Upper lobe of left lung (tissue), 6 donors: ENCODE data around the gene CPSF2. TPM values are rescaled to one million over a fixed set of nuclear protein-coding genes. Genes with fewer than 3 reads are reported as not detected.

Experiments
- ATAC-seq, 2 donors: fragments of 200-7000 bp; cut with Tn5 transposase; one replicate each; pipeline ENCODE4 v1.9.1; 2022; ENCODE audit warnings: mild to moderate bottlenecking in 2 of 2, moderate library complexity in 2 of 2; ENCODE audit not compliant: low FRiP score in 2 of 2
- DNase-seq, 2 donors: peaks; one replicate each; pipeline ENCODE4 v3.0.0-alpha.2; 2019 to 2020
- H3K27ac ChIP-seq, 4 donors: fragments of 200-600 bp; sonication (generic); one replicate each; pipeline ENCODE4 v1.5.1; 2016 to 2019
- H3K27me3 ChIP-seq, 4 donors: fragments of 200-600 bp; sonication (generic); one replicate each; pipeline ENCODE4 v1.5.1; 2017 to 2019
- H3K36me3 ChIP-seq, 4 donors: fragments of 200-600 bp; sonication (generic); one replicate each; pipeline ENCODE4 v1.5.1; 2016 to 2019
- H3K4me1 ChIP-seq, 4 donors: fragments of 200-600 bp; sonication (generic); one replicate each; pipeline ENCODE4 v1.5.1; 2018 to 2019
- H3K4me3 ChIP-seq, 4 donors: fragments of 200-600 bp; sonication (generic); one replicate each; pipeline ENCODE4 v1.5.1; 2017 to 2019; ENCODE audit warnings: mild to moderate bottlenecking in 2 of 4, moderate library complexity in 1 of 4
- H3K9me3 ChIP-seq, 4 donors: fragments of 200-600 bp; sonication (generic); one replicate each; pipeline ENCODE4 v1.5.1; 2018 to 2019
- EP300 ChIP-seq, 4 donors: sonication (generic); formaldehyde crosslinking; IDR thresholded peaks; one replicate each; pipeline ENCODE4 v1.5.1; 2017; ENCODE audit warnings: antibody characterized with exemption in 4 of 4, control low read depth in 2 of 4
- POLR2A ChIP-seq, 4 donors: fragments of 450-650 bp; IDR thresholded peaks; one replicate each; pipeline ENCODE4 v1.5.1; 2016 to 2017; ENCODE audit warnings: antibody characterized with exemption in 4 of 4, mild to moderate bottlenecking in 2 of 4
- POLR2AphosphoS5 ChIP-seq, 2 donors: sonication (generic); formaldehyde crosslinking; IDR thresholded peaks; one replicate each; pipeline ENCODE4 v1.5.1; 2017; ENCODE audit warnings: antibody characterized with exemption in 2 of 2
- WGBS, 2 donors: methylation state at CpG; one replicate each; pipeline ENCODE4 v1.1.5; 2017 to 2018; 5-methylcytosine and 5-hydroxymethylcytosine counted together
- total RNA-seq, 6 donors: library from RNA; depleted of rRNA in 4 of 6; stranded (reverse); fragments of >200 nt in 4 of 6; gene quantifications; one replicate each; pipeline versions ENCODE4 v1.1.0 to v1.2.1, GENCODE V29; 2016 to 2021
- TF ChIP-seq, protein P1 (sequence below), 6 experiments: fragments of 450-650 bp in 4 of 6; fragments of 200-600 bp in 2 of 6; sonication (generic) in 2 of 6; IDR thresholded peaks; one replicate each; pipeline ENCODE4 v1.5.1; 2016 to 2019; ENCODE audit warnings: antibody characterized with exemption in 6 of 6
- donor health status: DM: no; HTN: no; CAD: no; lungs with moderate emphysema.
- donor health status: DM: no; HTN: yes; CAD: no; lungs with severe emphysema.

CPSF2 gene
- total RNA-seq, 6 donors from 2014 or later = 15.7 to 47.4 (median 33.3) TPM

- WGBS, 2 donors = 38 to 50% methylated on average over 9 of the region's 9 CpGs
- DNase-seq (no peak), ATAC-seq (no peak)
- TF ChIP-seq EP300 (IDR thresholded peaks at IDR 0.05) (no peak), POLR2A (IDR thresholded peaks at IDR 0.05) (no peak), POLR2AphosphoS5 (IDR thresholded peaks at IDR 0.05) (no peak)
- TF ChIP-seq, protein P1, sequence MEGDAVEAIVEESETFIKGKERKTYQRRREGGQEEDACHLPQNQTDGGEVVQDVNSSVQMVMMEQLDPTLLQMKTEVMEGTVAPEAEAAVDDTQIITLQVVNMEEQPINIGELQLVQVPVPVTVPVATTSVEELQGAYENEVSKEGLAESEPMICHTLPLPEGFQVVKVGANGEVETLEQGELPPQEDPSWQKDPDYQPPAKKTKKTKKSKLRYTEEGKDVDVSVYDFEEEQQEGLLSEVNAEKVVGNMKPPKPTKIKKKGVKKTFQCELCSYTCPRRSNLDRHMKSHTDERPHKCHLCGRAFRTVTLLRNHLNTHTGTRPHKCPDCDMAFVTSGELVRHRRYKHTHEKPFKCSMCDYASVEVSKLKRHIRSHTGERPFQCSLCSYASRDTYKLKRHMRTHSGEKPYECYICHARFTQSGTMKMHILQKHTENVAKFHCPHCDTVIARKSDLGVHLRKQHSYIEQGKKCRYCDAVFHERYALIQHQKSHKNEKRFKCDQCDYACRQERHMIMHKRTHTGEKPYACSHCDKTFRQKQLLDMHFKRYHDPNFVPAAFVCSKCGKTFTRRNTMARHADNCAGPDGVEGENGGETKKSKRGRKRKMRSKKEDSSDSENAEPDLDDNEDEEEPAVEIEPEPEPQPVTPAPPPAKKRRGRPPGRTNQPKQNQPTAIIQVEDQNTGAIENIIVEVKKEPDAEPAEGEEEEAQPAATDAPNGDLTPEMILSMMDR (IDR thresholded peaks at IDR 0.05) = no peak
- Histone ChIP-seq H3K36me3 (peaks cover 0 to 29% (median 5%) of the 10 kb centered on the region in 4 donors), H3K27ac (peak overlapping the region; percentile 95 to 99 (median 96)), H3K4me1 (peaks cover 23 to 39% (median 28%) of the 10 kb centered on the region in 4 donors), H3K4me3 (peak overlapping the region; percentile 77 to 97 (median 90)), H3K27me3 (no peaks in the 10 kb centered on the region), H3K9me3 (no peaks in the 10 kb centered on the region)
Measured at GRCh38 chr14:92122761-92123160, 992 bp downstream of the CPSF2 start.

DNA sequence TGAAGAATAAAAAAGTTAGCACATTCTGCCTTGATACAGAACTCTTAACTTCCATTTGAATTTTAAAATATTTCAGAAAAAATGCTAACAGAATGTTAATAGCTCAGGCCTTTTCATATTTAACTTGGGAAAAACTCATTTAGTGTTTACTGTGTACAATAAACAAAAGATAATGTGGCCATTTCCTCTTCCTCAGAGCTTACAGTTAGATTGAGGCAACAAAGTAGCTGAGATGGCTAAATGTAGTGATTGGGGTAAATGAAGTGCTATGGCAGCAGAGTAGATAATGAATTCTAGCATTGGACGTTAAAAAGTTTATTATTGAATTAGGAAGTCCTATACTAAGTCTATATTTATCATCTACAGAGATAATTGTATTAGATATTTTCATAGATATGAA is 12.7 kb downstream of the CPSF2 start:
- Histone ChIP-seq H3K4me3 (no peak overlapping the region), H3K9me3 (no peaks in the 10 kb centered on the region), H3K4me1 (peaks cover 0 to 10% (median 6%) of the 10 kb centered on the region in 4 donors), H3K27ac (peak overlapping the region in 1 of 4 donors; percentile 55), H3K36me3 (peaks cover 16 to 93% (median 41%) of the 10 kb centered on the region in 4 donors), H3K27me3 (no peaks in the 10 kb centered on the region)
- no peak for ATAC-seq
- DNase-seq = no peak
- WGBS, 2 donors = 47% methylated on average over 1 of the region's 1 CpG
- TF ChIP-seq, protein P1 (IDR thresholded peaks at IDR 0.05) = no peak
- no peak for TF ChIP-seq POLR2AphosphoS5 (IDR thresholded peaks at IDR 0.05)
- TF ChIP-seq POLR2A (IDR thresholded peaks at IDR 0.05) = no peak

GRCh38 chr14:92135269-92135668 is 13.5 kb downstream of the CPSF2 start:
- no peak for ATAC-seq
- TF ChIP-seq EP300 (IDR thresholded peaks at IDR 0.05) (no peak), POLR2A (IDR thresholded peaks at IDR 0.05) (no peak)
- TF ChIP-seq, protein P1 (IDR thresholded peaks at IDR 0.05) = peak in 4 of 6 experiments; percentile 22 to 38 (median 32)
- H3K36me3 ChIP-seq = peaks cover 16 to 94% (median 42%) of the 10 kb centered on the region in 4 donors
- peaks cover 0 to 10% (median 6%) of the 10 kb centered on the region in 4 donors for H3K4me1 ChIP-seq
- H3K27me3 ChIP-seq = no peaks in the 10 kb centered on the region
- DNase-seq = no peak
- H3K27ac ChIP-seq = no peak overlapping the region
- H3K4me3 ChIP-seq = no peak overlapping the region
- H3K9me3 ChIP-seq = no peaks in the 10 kb centered on the region
- 50 to 68% methylated on average over 1 of the region's 1 CpG for WGBS, 2 donors

DNA sequence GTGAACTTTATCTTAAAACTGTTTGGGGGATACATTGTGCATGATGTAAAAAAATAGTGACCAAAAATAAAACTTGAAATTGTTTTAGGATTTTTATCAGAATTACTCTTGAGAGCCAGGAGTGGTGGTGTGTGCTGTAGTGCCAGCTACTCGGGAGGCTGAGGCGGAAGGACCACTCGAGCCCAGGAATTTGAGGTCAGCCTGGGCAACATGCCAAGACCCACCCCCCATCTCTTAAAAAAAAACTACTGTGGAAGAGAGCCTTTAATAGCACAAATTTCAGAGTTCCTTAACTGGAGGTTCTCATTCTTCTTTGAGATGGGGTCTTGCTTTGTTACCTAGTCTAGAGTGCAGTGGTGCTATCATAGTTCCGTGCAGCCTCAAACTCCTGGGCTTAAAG is 21.5 kb downstream of the CPSF2 start:
- Histone ChIP-seq H3K27me3 (no peaks in the 10 kb centered on the region), H3K4me3 (no peak overlapping the region), H3K36me3 (peaks cover 20 to 93% (median 67%) of the 10 kb centered on the region in 4 donors), H3K27ac (no peak overlapping the region), H3K4me1 (no peaks in the 10 kb centered on the region), H3K9me3 (no peaks in the 10 kb centered on the region)
- TF ChIP-seq POLR2A (IDR thresholded peaks at IDR 0.05) (no peak), EP300 (IDR thresholded peaks at IDR 0.05) (no peak), POLR2AphosphoS5 (IDR thresholded peaks at IDR 0.05) (no peak)
- TF ChIP-seq, protein P1 (IDR thresholded peaks at IDR 0.05) = no peak
- no peak for ATAC-seq
- DNase-seq = no peak
- WGBS, 2 donors = 61 to 66% methylated on average over 4 of the region's 4 CpGs

DNA sequence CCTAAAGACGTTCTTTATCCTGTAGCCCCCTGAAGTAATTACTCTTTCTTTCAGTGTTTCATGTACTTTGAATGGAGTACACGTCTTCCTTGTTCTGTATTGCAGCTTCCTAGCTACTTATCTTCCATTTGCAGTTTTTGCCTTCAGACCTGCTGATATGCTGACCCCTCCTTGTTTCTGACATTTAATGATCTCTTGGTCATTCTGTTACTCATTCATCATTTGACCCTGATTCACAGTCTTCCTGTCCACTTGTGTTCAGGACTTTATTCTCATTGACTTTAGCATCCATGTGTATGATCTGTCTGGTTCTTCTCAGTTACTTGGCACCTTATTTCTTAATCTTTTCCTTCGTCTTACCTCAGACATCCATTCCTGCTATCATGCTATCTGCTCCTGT is 22.2 kb downstream of the CPSF2 start:
- no peaks in the 10 kb centered on the region for H3K4me1 ChIP-seq
- TF ChIP-seq POLR2A (IDR thresholded peaks at IDR 0.05) (no peak), EP300 (IDR thresholded peaks at IDR 0.05) (no peak), POLR2AphosphoS5 (IDR thresholded peaks at IDR 0.05) (no peak)
- TF ChIP-seq, protein P1 (IDR thresholded peaks at IDR 0.05) = no peak
- no peak overlapping the region for H3K4me3 ChIP-seq
- H3K36me3 ChIP-seq = peaks cover 20 to 87% (median 63%) of the 10 kb centered on the region in 4 donors
- H3K27me3 ChIP-seq = no peaks in the 10 kb centered on the region
- H3K27ac ChIP-seq = no peak overlapping the region
- ATAC-seq = no peak
- WGBS, 2 donors = 88 to 93% methylated on average over 3 of the region's 3 CpGs
- H3K9me3 ChIP-seq = no peaks in the 10 kb centered on the region
- no peak for DNase-seq
